GM12878 (cell line): ENCODE data around the gene INO80. TPM values are rescaled to one million over a fixed set of nuclear protein-coding genes. Genes with fewer than 3 reads are reported as not detected.

Experiments
- ATAC-seq: fragments of 200-7000 bp; cut with Tn5 transposase; 3 replicates; pipeline ENCODE4 v1.9.1; 2020; ENCODE audit warnings: mild to moderate bottlenecking, moderate library complexity
- BruUV-seq: library from RNA; stranded (reverse); fragments of 400-500 nt; replicated peaks from 2 replicates; lab custom pipeline; 2021; lab: Mats Ljungman, UMichigan
- CTCF ChIA-PET: fragments of 300-600 bp; sonication (Branson Sonifier 250); formaldehyde crosslinking; extraction: SDS; loops from one replicate; lab custom pipeline; 2021; ENCODE audit warnings: inconsistent platforms; lab: Yijun Ruan, JAX
- POLR2A ChIA-PET: fragments of 350-600 bp; formaldehyde crosslinking; extraction: SDS; loops from one replicate; lab custom pipeline; 2021; ENCODE audit warnings: inconsistent platforms; lab: Charles Lee
- RAD21 ChIA-PET: fragments of 300-600 bp; sonication (Branson Sonifier 250); formaldehyde crosslinking; loops from one replicate; lab custom pipeline; 2023; ENCODE audit warnings: antibody characterized with exemption; ENCODE audit not compliant: unreplicated experiment; lab: Charles Lee
- SMC1A ChIA-PET: fragments of 300-600 bp; sonication (Branson Sonifier 250); formaldehyde crosslinking; loops from one replicate; lab custom pipeline; 2023; ENCODE audit not compliant: unreplicated experiment, uncharacterized antibody; lab: Charles Lee
- DNase-seq: peaks from one replicate; pipeline ENCODE4 v3.0.0-alpha.2; 2011; ENCODE audit warnings: low read depth, low spot score
- FAIRE-seq: peaks from 3 replicates; lab custom pipeline; 2011; peaks lifted over from hg19 to GRCh38; lab: Jason Lieb, UNC
- H2AFZ ChIP-seq: 2 replicates; pipeline ENCODE4 v1.6.0; 2011; ENCODE audit warnings: low read depth, low read length, control low read depth; ENCODE audit not compliant: control insufficient read depth
- H3K27ac ChIP-seq: 2 replicates; pipeline ENCODE4 v1.5.1; 2011; ENCODE audit warnings: control low read depth; ENCODE audit not compliant: control insufficient read depth, insufficient read depth
- H3K27me3 ChIP-seq, 2 experiments: replicated peaks in 1 of 2; 2 replicates each; pipeline versions ENCODE4 v1.6.0 to v1.6.1; 2011; ENCODE audit warnings: low read length in 1 of 2; ENCODE audit not compliant: control insufficient read depth in 2 of 2, insufficient read depth in 2 of 2
- H3K36me3 ChIP-seq, 2 experiments: 2 replicates each; pipeline ENCODE4 v1.5.1; 2011; ENCODE audit warnings: low read length in 1 of 2; ENCODE audit not compliant: control insufficient read depth in 2 of 2, insufficient read depth in 2 of 2
- H3K4me1 ChIP-seq: 2 replicates; pipeline ENCODE4 v1.6.1; 2011; ENCODE audit warnings: mild to moderate bottlenecking, low read length, moderate library complexity, mixed read lengths; ENCODE audit not compliant: control insufficient read depth, insufficient read depth
- H3K4me2 ChIP-seq: 2 replicates; pipeline ENCODE4 v1.6.0; 2011; ENCODE audit warnings: control low read depth; ENCODE audit not compliant: control insufficient read depth, insufficient read depth
- H3K4me3 ChIP-seq: fragments of 200-600 bp; sonication (generic); 2 replicates; pipeline ENCODE4 v1.5.1; 2016
- H3K79me2 ChIP-seq: 2 replicates; pipeline ENCODE4 v1.6.0; 2011; ENCODE audit warnings: low read length; ENCODE audit not compliant: control insufficient read depth, insufficient read depth
- H3K9ac ChIP-seq: 2 replicates; pipeline ENCODE4 v1.8.0; 2011; ENCODE audit warnings: low read length, control low read depth, mixed read lengths; ENCODE audit not compliant: control insufficient read depth, insufficient read depth
- H3K9me3 ChIP-seq: replicated peaks from 3 replicates; pipeline ENCODE4 v1.5.1; 2011; ENCODE audit warnings: mild to moderate bottlenecking, low read length; ENCODE audit not compliant: control insufficient read depth, insufficient read depth
- H4K20me1 ChIP-seq: 2 replicates; pipeline ENCODE4 v1.6.0; 2011; ENCODE audit not compliant: control insufficient read depth, insufficient read depth
- FOXK2 ChIP-seq: fragments of 450-650 bp; IDR thresholded peaks from 2 replicates; pipeline ENCODE4 v1.6.1; 2017; ENCODE audit warnings: mild to moderate bottlenecking, moderate library complexity
- IKZF2 ChIP-seq, 2 experiments: fragments of 450-650 bp; IDR thresholded peaks; 2 replicates each; pipeline ENCODE4 v1.6.1; 2017; ENCODE audit warnings: mild to moderate bottlenecking in 2 of 2, moderate library complexity in 2 of 2
- MAX ChIP-seq: IDR thresholded peaks from 2 replicates; pipeline ENCODE4 v1.6.1; 2012; ENCODE audit warnings: low read depth, low read length, improper control_type of control experiment
- MEF2B ChIP-seq: fragments of 450-650 bp; IDR thresholded peaks from 2 replicates; pipeline ENCODE4 v1.6.1; 2018; ENCODE audit warnings: mild to moderate bottlenecking, moderate library complexity; ENCODE audit not compliant: partially characterized antibody, poor library complexity, severe bottlenecking
- MLLT1 ChIP-seq: fragments of 450-650 bp; IDR thresholded peaks from 2 replicates; pipeline ENCODE4 v1.6.1; 2016; ENCODE audit warnings: mild to moderate bottlenecking
- MTA2 ChIP-seq: fragments of 450-650 bp; IDR thresholded peaks from 2 replicates; pipeline ENCODE4 v1.6.1; 2016; ENCODE audit warnings: low read depth, mild to moderate bottlenecking, moderate library complexity
- MTA3 ChIP-seq: IDR thresholded peaks from 2 replicates; pipeline ENCODE4 v1.6.1; 2012; ENCODE audit warnings: low read length, inconsistent platforms, borderline replicate concordance
- NR2C2 ChIP-seq: IDR thresholded peaks from 2 replicates; pipeline ENCODE4 v1.6.1; 2011; ENCODE audit warnings: borderline replicate concordance, low read depth; ENCODE audit not compliant: control insufficient read depth, insufficient read length
- PAX8 ChIP-seq: fragments of 450-650 bp; IDR thresholded peaks from 2 replicates; pipeline ENCODE4 v1.6.1; 2017; ENCODE audit warnings: mild to moderate bottlenecking, moderate library complexity
- RB1 ChIP-seq: fragments of 450-650 bp; formaldehyde crosslinking; IDR thresholded peaks from 2 replicates; pipeline ENCODE4 v1.6.1; 2017; ENCODE audit warnings: mild to moderate bottlenecking, borderline replicate concordance
- RELA ChIP-seq: fragments of 450-650 bp; IDR thresholded peaks from 2 replicates; pipeline ENCODE4 v1.8.0; 2014; ENCODE audit warnings: borderline replicate concordance; ENCODE audit not compliant: partially characterized antibody
- SIN3A ChIP-seq: IDR thresholded peaks from 2 replicates; pipeline ENCODE4 v1.6.1; 2012; ENCODE audit warnings: low read depth, low read length, improper control_type of control experiment
- SMAD1 ChIP-seq: fragments of 450-650 bp; IDR thresholded peaks from 2 replicates; pipeline ENCODE4 v1.6.1; 2018; ENCODE audit warnings: mild to moderate bottlenecking, low read depth; ENCODE audit not compliant: partially characterized antibody
- SMARCA5 ChIP-seq: fragments of 450-650 bp; IDR thresholded peaks from 2 replicates; pipeline ENCODE4 v1.6.1; 2017; ENCODE audit warnings: mild to moderate bottlenecking
- WGBS: methylation state at CpG from one replicate; pipeline ENCODE4 v1.1.6; 2016; ENCODE audit warnings: low lambda C conversion rate; ENCODE audit not compliant: insufficient replicate concordance, insufficient coverage; ENCODE audit errors: missing lambda C conversion rate; 5-methylcytosine and 5-hydroxymethylcytosine counted together
- in situ Hi-C: fragments of 300-500 bp; cut with MboI; formaldehyde crosslinking; loops from 9 replicates; pipeline ENCODE4 v1.14.3; 2018; ENCODE audit warnings: mixed read lengths
- intact Hi-C: fragments of 100-400 bp; cut with micrococcal nuclease; formaldehyde crosslinking; loops from one replicate; pipeline ENCODE4 v1.14.2; 2022; ENCODE audit not compliant: unreplicated experiment
- polyA plus RNA-seq, 11 experiments: library from polyadenylated mRNA; depleted of rRNA in 4 of 11; unstranded in 6 of 11; stranded (reverse) in 5 of 11; fragments of >200 nt; fragmentation: Nextera tagmentation in 4 of 11; fragmentation: Illumina TruSeq in 1 of 11; extraction: Ambion mirVana in 4 of 11; extraction: Trizol in 1 of 11; gene quantifications; 1 replicate in 1 of 11; 2 replicates in 10 of 11; pipeline versions ENCODE4 v1.2.1 to v1.2.3, GENCODE V29; 2011 to 2016; ENCODE audit warnings: inconsistent platforms in 2 of 11, missing spikeins in 2 of 11, low read depth in 1 of 11
- total RNA-seq, 4 experiments: library from RNA; depleted of rRNA in 3 of 4; stranded (reverse); fragments of >200 nt in 3 of 4; fragmentation: Illumina TruSeq in 1 of 4; extraction: Trizol in 1 of 4; gene quantifications; 2 replicates each; pipeline versions ENCODE4 v1.2.1 to v1.2.3, GENCODE V29; 2013 to 2021

INO80 gene
- total and polyA plus RNA-seq, 10 of the 15 experiments (the other 5 are each of a cell fraction or from before 2014, with no cell fraction given) = 4.5 to 25.0 (median 14.2) TPM

- CTCF ChIA-PET = interaction anchor here (1.0 to 1.7 kb wide), 3 partner anchors 175 to 216 kb away, joined by 3 to 4 read pairs (median 4); partner anchors contain the start of genes NUSAP1 and OIP5
These were observed 827 bp upstream of the INO80 start for GRCh38 chr15:41116962-41117252.

GRCh38 chr15:41115652-41116115 is 396 bp downstream of the INO80 start:
- CTCF ChIA-PET = interaction anchor here (1.0 kb wide), 1 partner anchor 217 kb away, joined by 4 read pairs; the partner anchor contains the start of genes NUSAP1 and OIP5
- RAD21 ChIA-PET = interaction anchor here (1.0 to 1.5 kb wide), 2 partner anchors 175 to 257 kb away, joined by 3 to 4 read pairs; no protein-coding TSS in a partner anchor
- WGBS = under 1% methylated on average over 45 of the region's 46 CpGs
- peak; percentile 61 for ATAC-seq
- POLR2A ChIA-PET = interaction anchor here (1.2 kb wide), 1 partner anchor 9 kb away, joined by 4 read pairs; no protein-coding TSS in a partner anchor
- no peaks in the 10 kb centered on the region for H3K4me1 ChIP-seq
- H4K20me1 ChIP-seq = no peaks in the 10 kb centered on the region
- H3K27ac ChIP-seq = peak overlapping the region; percentile 85
- peaks cover 46% of the 10 kb centered on the region for H3K79me2 ChIP-seq
- SMC1A ChIA-PET = interaction anchor here (0.8 kb wide), 1 partner anchor 115 kb away, joined by 3 read pairs; the partner anchor contains the start of genes CHP1 and EXD1
- intact Hi-C loops (loop anchor here (2.0 to 10.0 kb wide), 2 partner anchors 217 to 271 kb away; partner anchors contain the start of genes NUSAP1, OIP5 and SPINT1), in situ Hi-C loops (no loop called here)
- H3K4me2 ChIP-seq = peak overlapping the region; percentile 89; the same call in 1 of the 2 replicates
- no TSS peak for BruUV-seq
- H3K9ac ChIP-seq = peak overlapping the region; percentile 86
- H3K27me3 ChIP-seq = no peaks in the 10 kb centered on the region
- DNase-seq = no peak
- H3K36me3 ChIP-seq = peaks cover 0 to 10% of the 10 kb centered on the region in 2 experiments; a peak in 2 of 4 replicates
- peak overlapping the region; percentile 79 for H3K4me3 ChIP-seq
- no peak for FAIRE-seq
- no peaks in the 10 kb centered on the region for H3K9me3 ChIP-seq
- H2AFZ ChIP-seq = peak overlapping the region; percentile 86
- no peak for TF ChIP-seq RELA
- peak; percentile 81 for TF ChIP-seq SIN3A
- TF ChIP-seq PAX8 = no peak
- TF ChIP-seq NR2C2 = no peak
- TF ChIP-seq RB1 = no peak
- no peak; a peak in 1 of 4 replicates for TF ChIP-seq IKZF2 (IDR thresholded peaks at IDR 0.05)
- TF ChIP-seq MAX = peak; percentile 97
- TF ChIP-seq SMAD1 = no peak
- no peak for TF ChIP-seq MLLT1

More at GRCh38 chr15:41116962-41117252, 827 bp upstream of the INO80 start:
- ChIA-PET SMC1A (no interaction called here), RAD21 (interaction anchor here (1.0 kb wide), 1 partner anchor 259 kb away, joined by 4 read pairs; no protein-coding TSS in a partner anchor), POLR2A (interaction anchor here (1.2 kb wide), 1 partner anchor 11 kb away, joined by 4 read pairs; no protein-coding TSS in a partner anchor)
- DNase-seq (no peak), ATAC-seq (no peak), FAIRE-seq (no peak)
- 0 out of 2 replicates have a peak, but pooled peaks have one; percentile 46 for TF ChIP-seq SMARCA5
- TF ChIP-seq MTA2 = peak; percentile 7; the same call in 1 of the 2 replicates
- peak; percentile 68; the same call in 1 of the 2 replicates for TF ChIP-seq MTA3
- no peak for TF ChIP-seq MEF2B
- TF ChIP-seq FOXK2 = no peak
- intact Hi-C loops = loop anchor here (2.0 to 10.0 kb wide), 2 partner anchors 216 to 272 kb away; partner anchors contain the start of genes NUSAP1, OIP5 and SPINT1
- Histone ChIP-seq H3K27me3 (no peaks in the 10 kb centered on the region), H3K79me2 (peaks cover 41% of the 10 kb centered on the region), H3K36me3 (peaks cover 0 to 10% of the 10 kb centered on the region in 2 experiments; a peak in 2 of 4 replicates), H3K4me2 (peak overlapping the region; percentile 73), H3K4me3 (peak overlapping the region; percentile 79), H3K9ac (peak overlapping the region; percentile 86), H3K9me3 (no peaks in the 10 kb centered on the region), H2AFZ (peak overlapping the region; percentile 86), H4K20me1 (no peaks in the 10 kb centered on the region), H3K27ac (peak overlapping the region; percentile 85), H3K4me1 (no peaks in the 10 kb centered on the region)
- BruUV-seq = no TSS peak
- in situ Hi-C loops = no loop called here
- WGBS = 55% methylated on average over 6 of the region's 6 CpGs
